PFSK-1 (cell line): ENCODE data around the gene SCNN1B.
A peak's percentile ranks its signal among the peaks of the same experiment; 100 is the strongest.

ENCODE experiments used
- FOXP2 ChIP-seq: optimal IDR thresholded peaks from 2 replicates; pipeline ENCODE3; 2011; ENCODE audit warnings: borderline replicate concordance, control low read depth, inconsistent platforms; ENCODE audit not compliant: insufficient read depth; ENCODE audit errors: extremely low read length, extremely low read depth
- POLR2AphosphoS5 ChIP-seq: IDR thresholded peaks from 2 replicates; pipeline ENCODE4 v1.6.1; 2012; ENCODE audit warnings: low read depth, mild to moderate bottlenecking, control low read depth, low read length, moderate library complexity
- SIN3A ChIP-seq: IDR thresholded peaks from 2 replicates; pipeline ENCODE4 v1.6.1; 2012; ENCODE audit warnings: mild to moderate bottlenecking, low read length, moderate library complexity, borderline replicate concordance; ENCODE audit not compliant: insufficient read depth
- TAF1 ChIP-seq: IDR thresholded peaks from 2 replicates; pipeline ENCODE4 v1.6.1; 2012; ENCODE audit warnings: low read length, control low read depth, borderline replicate concordance; ENCODE audit not compliant: insufficient read depth
- TF ChIP-seq, protein P1 (sequence below), 2 experiments: IDR thresholded peaks; 2 replicates each; pipeline versions ENCODE4 v1.6.1 to v1.8.0; 2011 to 2012; ENCODE audit warnings: low read depth in 2 of 2, low read length in 2 of 2, control low read depth in 1 of 2, inconsistent platforms in 1 of 2, mild to moderate bottlenecking in 1 of 2, moderate library complexity in 1 of 2; ENCODE audit not compliant: insufficient read depth in 1 of 2

The SCNN1B gene

DNA sequence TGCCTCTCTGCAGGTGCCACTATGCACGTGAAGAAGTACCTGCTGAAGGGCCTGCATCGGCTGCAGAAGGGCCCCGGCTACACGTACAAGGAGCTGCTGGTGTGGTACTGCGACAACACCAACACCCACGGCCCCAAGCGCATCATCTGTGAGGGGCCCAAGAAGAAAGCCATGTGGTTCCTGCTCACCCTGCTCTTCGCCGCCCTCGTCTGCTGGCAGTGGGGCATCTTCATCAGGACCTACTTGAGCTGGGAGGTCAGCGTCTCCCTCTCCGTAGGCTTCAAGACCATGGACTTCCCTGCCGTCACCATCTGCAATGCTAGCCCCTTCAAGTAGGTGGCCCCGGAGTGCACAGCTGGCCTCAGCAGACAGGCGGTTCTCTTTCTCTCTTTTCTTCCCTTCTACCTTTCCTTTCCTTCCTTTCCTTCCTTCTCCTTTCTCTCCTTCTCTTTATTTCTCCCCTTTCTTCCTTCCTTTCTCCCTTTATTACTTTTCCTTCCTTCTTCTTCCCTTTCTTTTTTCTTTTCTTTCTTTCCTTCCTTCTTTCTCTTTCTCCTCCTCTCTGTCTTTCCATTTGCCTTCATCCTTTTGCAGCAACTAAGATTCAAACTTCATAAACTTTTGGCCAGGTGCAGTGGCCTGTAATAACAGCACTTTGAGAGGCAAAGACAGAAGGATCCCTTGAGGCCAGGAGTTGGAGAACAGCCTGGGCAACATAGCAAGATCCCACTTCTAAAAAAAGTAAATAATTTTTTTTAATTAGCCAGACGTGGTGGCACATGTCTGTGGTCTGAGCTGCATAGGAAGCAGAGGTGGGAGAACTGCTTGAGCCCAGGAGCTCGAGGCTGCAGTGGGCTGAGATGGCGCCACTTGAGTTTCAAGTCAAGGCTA lies 46.7 kb downstream of the SCNN1B start:
- no peak for TF ChIP-seq POLR2AphosphoS5
- no peak for TF ChIP-seq TAF1
- TF ChIP-seq FOXP2, result no peak
- TF ChIP-seq SIN3A, result no peak
- TF ChIP-seq, protein P1, sequence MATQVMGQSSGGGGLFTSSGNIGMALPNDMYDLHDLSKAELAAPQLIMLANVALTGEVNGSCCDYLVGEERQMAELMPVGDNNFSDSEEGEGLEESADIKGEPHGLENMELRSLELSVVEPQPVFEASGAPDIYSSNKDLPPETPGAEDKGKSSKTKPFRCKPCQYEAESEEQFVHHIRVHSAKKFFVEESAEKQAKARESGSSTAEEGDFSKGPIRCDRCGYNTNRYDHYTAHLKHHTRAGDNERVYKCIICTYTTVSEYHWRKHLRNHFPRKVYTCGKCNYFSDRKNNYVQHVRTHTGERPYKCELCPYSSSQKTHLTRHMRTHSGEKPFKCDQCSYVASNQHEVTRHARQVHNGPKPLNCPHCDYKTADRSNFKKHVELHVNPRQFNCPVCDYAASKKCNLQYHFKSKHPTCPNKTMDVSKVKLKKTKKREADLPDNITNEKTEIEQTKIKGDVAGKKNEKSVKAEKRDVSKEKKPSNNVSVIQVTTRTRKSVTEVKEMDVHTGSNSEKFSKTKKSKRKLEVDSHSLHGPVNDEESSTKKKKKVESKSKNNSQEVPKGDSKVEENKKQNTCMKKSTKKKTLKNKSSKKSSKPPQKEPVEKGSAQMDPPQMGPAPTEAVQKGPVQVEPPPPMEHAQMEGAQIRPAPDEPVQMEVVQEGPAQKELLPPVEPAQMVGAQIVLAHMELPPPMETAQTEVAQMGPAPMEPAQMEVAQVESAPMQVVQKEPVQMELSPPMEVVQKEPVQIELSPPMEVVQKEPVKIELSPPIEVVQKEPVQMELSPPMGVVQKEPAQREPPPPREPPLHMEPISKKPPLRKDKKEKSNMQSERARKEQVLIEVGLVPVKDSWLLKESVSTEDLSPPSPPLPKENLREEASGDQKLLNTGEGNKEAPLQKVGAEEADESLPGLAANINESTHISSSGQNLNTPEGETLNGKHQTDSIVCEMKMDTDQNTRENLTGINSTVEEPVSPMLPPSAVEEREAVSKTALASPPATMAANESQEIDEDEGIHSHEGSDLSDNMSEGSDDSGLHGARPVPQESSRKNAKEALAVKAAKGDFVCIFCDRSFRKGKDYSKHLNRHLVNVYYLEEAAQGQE (IDR thresholded peaks at IDR 0.05; ENCODE audit: insufficient read depth in 1 of 2, low read depth in 2 of 2, low read length in 2 of 2), result no peak

DNA sequence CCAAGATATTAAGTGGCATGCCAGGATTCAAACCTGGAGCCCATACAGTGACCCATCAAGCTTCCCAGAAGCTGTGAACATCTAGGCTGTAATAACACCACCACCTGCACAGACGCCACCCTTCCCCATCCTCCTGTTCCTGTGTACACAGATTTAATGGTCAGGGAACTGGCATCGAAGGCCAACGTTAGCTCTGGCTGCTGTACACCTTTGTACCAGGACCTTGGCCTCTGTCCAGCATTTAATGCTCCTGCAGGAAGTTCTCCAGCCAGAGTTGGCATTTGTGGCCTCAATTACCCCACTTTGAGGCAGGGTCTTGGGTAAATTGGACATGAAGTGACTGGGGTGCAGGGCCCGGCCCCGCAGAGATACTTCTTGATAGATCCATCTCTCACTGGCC lies 49.3 kb downstream of the SCNN1B start:
- TF ChIP-seq POLR2AphosphoS5, result no peak
- TF ChIP-seq FOXP2, result no peak
- no peak for TF ChIP-seq TAF1
- TF ChIP-seq, protein P1 (IDR thresholded peaks at IDR 0.05; ENCODE audit: insufficient read depth in 1 of 2, low read depth in 2 of 2, low read length in 2 of 2), result peak in 1 of 2 experiments; percentile 35; a peak in 1 of 4 replicates
- no peak for TF ChIP-seq SIN3A

- TF ChIP-seq FOXP2, result no peak
- TF ChIP-seq POLR2AphosphoS5, result no peak
- TF ChIP-seq, protein P1 (IDR thresholded peaks at IDR 0.05; ENCODE audit: insufficient read depth in 1 of 2, low read depth in 2 of 2, low read length in 2 of 2), result no peak
- TF ChIP-seq SIN3A, result no peak
- no peak for TF ChIP-seq TAF1
Measured at GRCh38 chr16:23353440-23353839, 51.3 kb downstream of the SCNN1B start.

- TF ChIP-seq POLR2AphosphoS5, result no peak
- no peak for TF ChIP-seq SIN3A
- no peak for TF ChIP-seq FOXP2
- TF ChIP-seq TAF1, result no peak
- TF ChIP-seq, protein P1 (IDR thresholded peaks at IDR 0.05; ENCODE audit: insufficient read depth in 1 of 2, low read depth in 2 of 2, low read length in 2 of 2), result no peak
Measured at GRCh38 chr16:23354246-23354645, 52.1 kb downstream of the SCNN1B start.
